Fibroblast of gingiva (primary cell): ENCODE measurements around the gene MAST2.
A peak's percentile ranks its signal among the peaks of the same experiment; 100 is the strongest.

Source experiments
- DNase-seq: peaks from one replicate; pipeline ENCODE4 v3.0.0-alpha.2; 2011; ENCODE audit warnings: low read depth

Gene MAST2

DNA sequence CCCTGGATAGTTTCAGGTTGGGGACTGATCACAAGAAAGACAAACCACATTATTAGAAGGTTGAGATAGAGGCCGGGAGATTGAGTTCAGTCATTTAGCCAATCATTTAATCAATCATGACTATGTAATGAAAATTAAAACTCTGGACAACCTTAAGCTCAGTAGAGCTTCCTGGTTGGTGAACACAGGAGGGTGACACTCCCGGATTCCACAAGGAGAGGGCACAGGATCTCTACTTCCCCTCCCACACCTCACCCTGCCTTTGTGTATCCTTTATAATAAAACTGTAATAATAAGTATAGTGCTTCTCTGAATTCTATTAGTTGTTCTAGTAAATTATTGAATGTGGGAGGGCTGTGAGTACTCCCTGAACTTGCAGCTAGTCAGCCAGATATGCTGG is 178.9 kb downstream of the MAST2 start:
- DNase-seq = no peak

DNA sequence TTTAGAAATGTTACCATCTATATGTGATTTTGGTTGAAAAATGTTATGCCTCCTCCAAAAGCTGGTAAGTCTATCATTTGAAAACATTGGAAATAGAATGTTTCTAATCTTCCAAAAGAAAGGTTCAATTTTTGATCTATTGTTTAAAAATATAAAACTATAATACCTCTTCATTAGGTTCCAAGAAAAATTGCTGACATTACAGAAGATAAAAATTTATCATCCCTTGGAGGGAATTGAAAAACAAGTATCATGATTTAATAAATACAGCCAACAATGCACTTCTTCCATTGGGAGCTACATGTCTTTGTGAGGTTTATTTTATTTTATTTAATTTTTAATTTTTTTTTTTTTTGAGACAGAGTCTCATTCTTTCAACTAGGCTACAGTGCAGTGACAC is 180.6 kb downstream of the MAST2 start:
- no peak for DNase-seq

- no peak for DNase-seq
Measured at GRCh38 chr1:45987204-45987603, 183.8 kb downstream of the MAST2 start.

GRCh38 chr1:45989249-45989648 is 185.8 kb downstream of the MAST2 start:
- DNase-seq = no peak

DNA sequence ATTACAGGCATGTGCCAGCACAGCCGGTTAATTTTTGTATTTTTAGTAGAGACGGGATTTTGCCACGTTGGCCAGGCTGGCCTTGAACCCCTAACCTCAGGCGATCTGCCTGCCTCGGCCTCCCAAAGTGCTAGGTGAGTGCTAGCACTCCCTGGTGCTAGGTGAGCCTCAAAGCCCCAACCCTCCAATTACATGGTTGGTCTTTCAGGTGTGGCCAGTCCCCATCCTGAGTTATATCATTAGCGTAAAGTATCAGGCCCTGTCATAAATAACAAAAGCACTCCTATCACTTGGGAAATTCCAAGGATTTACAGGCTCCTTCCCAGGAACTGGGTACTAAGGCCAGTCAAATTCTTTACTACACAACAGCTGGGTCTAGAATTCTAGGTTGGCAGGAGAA is 191.0 kb downstream of the MAST2 start:
- no peak for DNase-seq

- no peak for DNase-seq
Measured at GRCh38 chr1:45995298-45995697, 191.9 kb downstream of the MAST2 start.

GRCh38 chr1:45998020-45998617 is 194.7 kb downstream of the MAST2 start:
- DNase-seq = no peak

- peak; percentile 14 for DNase-seq
Measured at GRCh38 chr1:45999507-45999906, 196.1 kb downstream of the MAST2 start.

- DNase-seq = no peak
Measured at GRCh38 chr1:46001081-46001785, 197.8 kb downstream of the MAST2 start.

GRCh38 chr1:46002551-46003150 is 199.2 kb downstream of the MAST2 start:
- no peak for DNase-seq

DNA sequence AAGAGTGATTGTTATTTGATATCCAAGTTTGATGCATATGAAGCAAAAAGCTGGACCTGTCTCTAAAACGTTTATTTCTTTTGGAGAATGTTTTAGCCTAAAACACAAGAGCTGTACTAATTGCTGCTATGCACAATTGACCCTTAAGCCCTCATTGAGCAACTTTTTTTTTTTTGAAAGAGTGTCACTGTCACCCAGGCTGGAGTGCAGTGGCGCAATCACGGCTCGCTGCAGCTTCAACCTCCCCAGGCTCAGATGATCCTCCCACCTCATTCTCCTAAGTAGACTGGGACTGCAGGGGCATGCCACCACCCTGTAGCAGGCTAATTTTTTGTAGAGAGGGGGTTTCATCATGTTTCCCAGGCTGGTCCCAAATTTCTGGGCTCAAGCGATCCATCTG is 199.9 kb downstream of the MAST2 start:
- DNase-seq = peak; percentile 8

- no peak for DNase-seq
Measured at GRCh38 chr1:46004492-46004891, 201.1 kb downstream of the MAST2 start.

DNA sequence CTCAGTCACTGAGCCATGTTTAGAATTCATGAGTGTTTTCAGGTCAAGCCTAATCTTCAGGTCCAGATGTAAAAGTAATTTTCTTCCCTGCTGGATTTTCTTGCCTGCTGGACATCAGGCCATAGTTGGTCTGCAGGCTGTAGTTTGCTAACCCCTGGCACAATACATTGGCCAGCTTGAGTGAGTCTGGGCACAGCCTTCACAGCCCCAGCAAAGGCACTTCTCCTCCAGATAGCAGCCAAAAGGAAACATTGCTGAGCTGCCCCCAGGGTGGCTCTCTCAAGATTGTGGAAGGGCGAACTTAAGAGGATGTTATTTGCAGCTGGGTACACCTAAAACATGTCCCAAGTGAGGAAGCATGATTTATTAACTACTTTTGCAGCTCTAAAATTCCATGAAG is 202.2 kb downstream of the MAST2 start:
- no peak for DNase-seq

DNA sequence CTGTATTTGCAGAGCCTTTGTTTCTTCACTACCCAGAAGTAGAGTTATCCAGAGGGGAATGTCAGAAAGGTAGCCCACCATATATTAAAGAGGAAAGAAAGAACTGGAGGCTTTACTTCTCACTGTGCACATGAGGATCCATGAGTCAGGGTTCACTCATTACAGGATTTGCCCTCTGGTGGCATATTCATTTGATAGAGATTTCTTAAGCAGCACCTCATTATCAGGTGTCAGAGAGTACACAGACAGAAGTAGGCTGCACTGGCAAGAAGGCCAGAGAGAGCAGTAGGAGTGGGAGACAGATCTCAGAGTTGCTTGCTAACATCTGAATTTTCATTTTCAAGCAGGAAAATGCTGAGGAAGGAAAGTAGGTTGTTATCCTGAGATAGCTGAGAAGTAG is 205.2 kb downstream of the MAST2 start:
- no peak for DNase-seq

DNA sequence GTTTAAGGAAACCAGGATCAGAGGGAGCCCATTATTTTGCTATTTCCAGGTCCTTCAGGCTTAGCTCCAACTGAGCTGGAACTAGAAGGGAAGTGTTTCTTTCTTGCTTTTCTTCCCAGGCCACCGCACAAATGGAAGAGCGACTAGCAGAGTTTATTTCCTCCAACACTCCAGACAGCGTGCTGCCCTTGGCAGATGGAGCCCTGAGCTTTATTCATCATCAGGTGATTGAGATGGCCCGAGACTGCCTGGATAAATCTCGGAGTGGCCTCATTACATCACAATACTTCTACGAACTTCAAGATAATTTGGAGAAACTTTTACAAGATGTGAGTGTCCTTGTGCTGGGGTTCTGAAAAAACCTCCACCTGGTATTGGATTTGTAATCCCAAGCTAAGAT is 207.2 kb downstream of the MAST2 start:
- DNase-seq = no peak

GRCh38 chr1:46011121-46011695 is 207.8 kb downstream of the MAST2 start:
- no peak for DNase-seq

DNA sequence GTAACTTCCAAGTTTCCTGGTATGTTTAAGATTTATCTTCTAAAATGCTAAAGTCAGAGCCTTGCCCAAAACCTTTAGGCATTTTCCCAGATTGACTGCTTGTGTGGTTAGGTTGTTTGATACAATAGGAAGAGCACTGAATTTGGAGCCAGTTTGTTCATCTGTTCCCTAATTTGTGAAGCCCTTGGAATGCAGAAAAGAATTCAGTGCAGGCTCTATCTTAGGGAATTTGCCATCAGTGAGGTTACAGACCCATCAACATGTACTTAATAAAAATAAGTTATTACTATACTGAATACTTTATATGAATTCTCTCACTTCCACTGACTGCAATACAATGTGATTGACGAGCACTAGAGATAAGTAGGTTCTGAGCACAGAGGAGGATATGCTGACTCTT is 208.8 kb downstream of the MAST2 start:
- no peak for DNase-seq

GRCh38 chr1:46013581-46013980 is 210.2 kb downstream of the MAST2 start:
- no peak for DNase-seq

DNA sequence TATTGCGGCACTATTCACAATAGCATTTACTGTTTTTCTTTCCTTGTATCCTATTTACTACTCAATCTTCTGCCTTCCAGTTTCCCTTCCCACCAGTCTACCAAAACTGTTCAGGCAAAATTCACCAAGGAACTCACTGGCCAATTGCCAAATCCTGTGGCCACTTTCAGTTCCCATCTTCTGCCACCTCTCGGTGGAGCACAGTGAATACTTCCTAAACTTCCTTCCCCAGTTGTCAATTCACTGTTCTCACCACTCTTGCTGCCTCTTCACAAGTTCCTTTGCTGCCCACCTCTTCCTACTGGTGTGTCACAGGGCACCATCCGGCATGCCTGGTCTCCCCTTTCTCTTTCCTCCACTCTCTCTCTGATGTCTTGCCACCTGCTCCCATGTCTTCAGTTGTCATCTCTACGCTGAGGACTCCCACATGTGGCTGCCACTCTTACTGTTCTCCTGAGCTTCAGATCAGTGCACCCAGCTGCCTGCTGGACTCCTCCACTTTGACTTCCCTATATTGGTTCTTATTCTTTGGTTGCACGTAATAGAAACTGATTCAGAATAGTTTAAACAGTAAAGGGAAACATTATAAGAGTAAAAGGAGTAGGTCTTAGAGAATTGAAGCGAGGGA is 214.6 kb downstream of the MAST2 start:
- no peak for DNase-seq

GRCh38 chr1:46019348-46019747 is 215.9 kb downstream of the MAST2 start:
- DNase-seq = no peak

GRCh38 chr1:46020010-46020409 is 216.6 kb downstream of the MAST2 start:
- DNase-seq = no peak

DNA sequence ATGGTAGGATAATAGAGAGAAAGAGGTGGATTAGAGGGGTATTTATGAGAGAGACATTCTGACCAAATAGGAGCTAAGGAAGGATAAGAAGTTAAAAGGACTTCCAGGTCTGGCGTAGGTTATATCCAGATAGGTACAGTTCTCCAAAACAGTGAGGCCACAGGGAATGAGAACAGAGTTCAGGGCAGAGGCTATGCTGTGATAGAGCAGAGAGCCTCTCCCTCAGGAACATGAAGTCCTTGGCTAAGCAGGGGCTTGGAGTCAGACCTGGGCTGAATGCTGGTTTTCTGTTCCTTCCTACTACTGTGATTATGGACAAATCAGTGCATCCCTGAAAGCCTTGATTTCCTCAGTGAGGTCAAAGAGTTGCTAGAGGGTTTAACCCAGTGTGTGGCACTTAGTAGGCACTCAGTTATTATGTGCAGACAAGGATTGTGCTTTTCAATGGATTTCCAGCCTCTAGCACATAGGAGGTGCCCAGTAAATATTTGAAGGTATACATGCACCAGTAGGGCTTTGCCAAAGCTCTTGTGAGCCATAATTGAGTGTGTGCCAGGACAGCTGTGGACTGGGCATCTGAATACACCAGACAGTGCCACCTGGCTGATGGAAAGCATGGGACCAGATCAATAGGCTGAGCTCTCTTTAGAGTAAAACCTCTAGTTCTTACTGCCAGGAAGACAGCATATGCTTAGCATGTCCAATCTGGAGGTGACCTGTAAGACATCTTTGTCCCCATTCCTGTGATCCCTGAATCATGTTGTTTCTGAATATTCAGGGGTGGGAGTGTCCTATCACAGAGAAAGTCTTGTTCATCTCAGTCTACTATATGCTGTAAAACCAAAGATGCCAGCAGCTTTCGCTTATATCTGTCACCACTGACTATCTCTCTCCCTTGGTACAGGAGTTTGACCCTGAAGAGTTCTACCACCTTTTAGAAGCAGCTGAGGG is 217.9 kb downstream of the MAST2 start:
- DNase-seq = no peak
